ENCODE results near the gene BANK1.

Gene BANK1

GRCh38 chr4:101790521-101791181 is at the start of gene BANK1:
Gene BANK1, plus strand, starts transcription at chr4:101790730. Its CDS starts 151 bp downstream, at chr4:101790881.
- no peak for DNase-seq

- DNase-seq, result peak; percentile 33
Observed at GRCh38 chr4:101753721-101754120, 36.8 kb upstream of the BANK1 start.

GRCh38 chr4:101756181-101756580 is 34.3 kb upstream of the BANK1 start:
- DNase-seq, result no peak

- DNase-seq, result no peak
Observed at GRCh38 chr4:101761405-101761804, 29.1 kb upstream of the BANK1 start.

GRCh38 chr4:101762025-101762424 is 28.5 kb upstream of the BANK1 start:
- no peak for DNase-seq

- no peak for DNase-seq
Observed at GRCh38 chr4:101762534-101762933, 28.0 kb upstream of the BANK1 start.

- peak; percentile 92 for DNase-seq
Observed at GRCh38 chr4:101763576-101763975, 27.0 kb upstream of the BANK1 start.

- DNase-seq, result no peak
Observed at GRCh38 chr4:101774807-101775206, 15.7 kb upstream of the BANK1 start.

GRCh38 chr4:101777431-101777830 is 13.1 kb upstream of the BANK1 start:
- no peak for DNase-seq

DNA sequence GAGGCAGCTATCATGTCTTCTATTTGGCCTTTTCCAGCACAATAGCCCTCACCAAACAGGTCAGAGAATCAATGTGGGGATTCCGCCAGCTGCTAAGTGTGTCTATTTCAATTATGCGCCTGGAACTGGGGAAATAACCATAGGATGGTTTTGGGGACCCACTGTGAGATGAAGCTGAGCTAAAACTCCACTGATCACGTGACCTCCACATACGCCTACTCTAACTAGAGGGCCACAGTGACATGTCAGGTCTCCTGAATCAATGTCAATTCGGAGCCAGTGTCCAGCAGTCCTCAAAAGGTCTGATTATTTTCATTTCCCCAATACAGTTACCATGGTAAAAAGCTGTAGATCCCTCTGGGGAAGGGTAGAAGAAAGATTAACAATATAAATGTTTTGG is 10.2 kb upstream of the BANK1 start:
- DNase-seq, result no peak

DNA sequence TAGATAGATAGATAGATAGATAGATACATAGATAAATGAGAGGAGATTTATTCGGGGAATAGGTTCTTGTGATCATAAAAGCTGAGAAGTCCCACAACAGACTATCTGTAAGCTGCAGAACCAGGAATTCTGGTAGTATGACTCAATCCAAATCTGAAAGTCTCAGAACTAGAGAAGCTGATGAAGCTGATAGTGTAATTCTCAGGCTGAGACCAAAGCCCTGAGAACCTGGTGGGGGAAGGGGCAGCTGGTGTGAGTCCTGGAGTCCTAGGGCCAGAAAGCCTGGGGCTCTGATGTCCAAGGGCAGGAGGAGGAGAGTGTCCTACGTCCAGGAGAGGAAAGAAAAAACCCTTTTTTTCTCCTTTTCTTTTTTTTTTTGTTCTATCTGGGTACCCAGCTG is 8.0 kb upstream of the BANK1 start:
- DNase-seq, result no peak

DNA sequence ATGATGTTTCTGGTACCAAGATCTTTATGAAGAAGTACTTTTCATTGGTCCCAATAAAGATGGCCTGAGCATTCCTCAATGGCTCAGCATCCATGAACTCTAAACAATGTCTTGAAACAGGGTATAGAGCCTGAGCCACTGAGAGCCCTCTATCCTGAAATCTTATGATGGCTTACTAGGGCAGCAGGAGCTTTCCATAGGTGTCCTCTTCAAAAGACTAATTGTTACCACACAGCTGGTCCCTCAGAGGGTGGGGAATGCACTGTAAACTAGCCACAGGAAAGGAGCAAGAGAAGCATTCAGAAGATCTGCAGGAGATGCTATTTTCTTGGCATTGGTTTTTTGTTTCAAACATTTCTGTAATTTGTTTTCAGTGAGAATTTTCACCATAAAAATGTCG is 5.6 kb upstream of the BANK1 start:
- no peak for DNase-seq

GRCh38 chr4:101785486-101785885 is 5.0 kb upstream of the BANK1 start:
- no peak for DNase-seq

DNA sequence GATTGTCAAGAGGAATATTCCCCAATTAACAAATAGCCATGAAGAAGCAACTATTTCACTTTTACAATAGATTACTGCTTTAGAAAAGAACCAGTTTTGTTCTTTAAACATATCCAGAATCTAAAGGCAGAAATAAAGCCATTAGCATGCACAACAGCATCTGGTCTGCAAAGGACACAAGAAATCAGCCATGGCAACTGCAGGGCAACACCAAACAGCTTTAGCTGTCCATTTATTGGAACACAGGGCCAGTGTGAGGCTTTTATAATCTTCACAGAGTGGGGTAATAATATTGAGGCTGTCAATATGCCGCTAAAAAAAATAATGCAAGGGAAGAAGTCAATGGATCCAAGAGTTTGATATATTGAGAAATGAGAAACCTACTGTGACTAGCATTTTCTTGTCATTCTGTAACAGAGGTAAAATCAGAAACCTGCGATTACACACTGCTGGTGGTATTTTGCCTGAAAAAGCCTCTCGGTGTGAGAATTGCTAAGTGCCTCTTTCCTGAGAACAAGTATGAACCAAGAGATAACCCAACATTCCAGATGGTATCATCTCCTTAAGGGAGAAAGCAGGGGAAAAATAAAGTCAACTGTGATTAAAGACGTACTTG is 2.7 kb upstream of the BANK1 start:
- no peak for DNase-seq

GRCh38 chr4:101791182-101791558 is 640 bp downstream of the BANK1 start:
- DNase-seq, result no peak

GRCh38 chr4:101792056-101792590 is 1.6 kb downstream of the BANK1 start:
- no peak for DNase-seq

DNA sequence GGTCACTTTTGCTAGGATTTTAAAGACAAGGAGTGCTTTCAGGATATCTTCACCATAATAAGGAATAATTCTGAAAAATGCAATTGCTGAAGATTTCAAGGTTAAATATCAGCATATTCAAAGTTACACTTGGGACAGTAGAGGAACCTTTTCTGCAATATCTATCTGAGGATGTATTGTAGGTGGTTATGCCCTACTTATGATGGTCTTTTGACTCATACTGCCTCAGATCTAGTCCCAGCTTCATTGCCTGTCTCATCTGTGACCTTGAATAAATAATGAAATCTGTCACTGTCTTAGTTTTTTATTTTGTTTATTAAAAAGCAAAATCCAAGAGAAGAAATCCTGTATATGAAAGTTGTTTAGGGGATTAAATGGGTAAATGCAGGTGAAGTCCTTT is 2.9 kb downstream of the BANK1 start:
- no peak for DNase-seq

- no peak for DNase-seq
Observed at GRCh38 chr4:101794806-101795205, 4.3 kb downstream of the BANK1 start.

DNA sequence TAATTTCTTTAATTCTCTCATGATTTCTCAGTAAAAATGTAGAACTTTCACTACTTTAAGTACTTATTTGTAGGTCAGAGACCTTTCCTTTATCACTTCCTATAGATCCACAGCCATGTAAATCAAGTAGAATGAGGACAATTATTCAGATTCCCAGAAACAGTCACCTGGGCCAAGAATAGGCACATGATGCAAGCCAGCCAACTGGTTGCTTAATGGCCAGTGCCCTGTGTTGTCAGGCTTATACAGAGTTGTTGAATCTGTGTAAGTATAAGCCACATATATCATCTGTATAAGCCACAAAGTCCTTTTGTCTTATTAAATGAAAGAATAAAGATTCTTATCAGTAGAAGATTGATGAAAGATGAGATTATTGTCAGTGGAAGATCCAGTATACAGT is 5.2 kb downstream of the BANK1 start:
- DNase-seq, result no peak

DNA sequence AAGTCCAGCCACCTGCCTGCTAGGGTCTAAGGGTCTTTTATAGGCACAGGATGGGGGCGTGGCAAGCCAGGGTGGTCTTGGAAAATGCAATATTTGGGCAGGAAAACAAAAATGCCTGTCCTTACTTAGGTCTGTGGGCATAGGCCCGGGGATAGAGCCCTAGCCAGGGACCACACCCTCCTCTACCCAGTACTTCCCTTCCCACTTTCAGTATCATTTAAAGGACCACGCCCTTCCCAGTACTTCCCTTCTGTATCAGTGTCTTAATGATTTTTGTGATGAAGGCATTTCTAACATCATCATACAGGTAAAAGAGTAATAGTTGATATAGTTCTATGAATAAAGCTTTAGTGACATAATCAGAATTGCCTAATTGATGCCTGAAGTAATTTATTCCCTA is 11.4 kb downstream of the BANK1 start:
- DNase-seq, result no peak

GRCh38 chr4:101806914-101807313 is 16.4 kb downstream of the BANK1 start:
- DNase-seq, result peak; percentile 56

GRCh38 chr4:101807351-101807750 is 16.8 kb downstream of the BANK1 start:
- DNase-seq, result no peak

DNA sequence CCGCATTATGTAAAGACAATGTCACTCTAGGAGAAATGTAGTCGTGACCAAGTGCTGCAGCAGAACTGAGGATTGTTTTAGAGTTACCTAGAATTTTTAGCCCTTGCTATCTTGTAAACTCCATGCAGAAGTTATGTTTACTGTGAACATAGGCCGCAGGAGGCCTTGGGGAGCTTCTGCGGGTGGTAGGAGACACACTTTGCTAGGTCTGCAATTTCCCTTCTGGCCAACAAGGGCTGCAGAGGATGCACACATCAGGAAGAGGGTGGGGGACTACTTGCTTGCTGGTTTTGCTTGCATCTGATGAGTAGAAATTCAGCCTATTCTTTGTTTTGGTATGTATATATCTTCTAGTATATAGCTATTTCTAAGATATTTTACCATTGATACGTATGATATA is 23.1 kb downstream of the BANK1 start:
- no peak for DNase-seq

GRCh38 chr4:101818362-101818761 is 27.8 kb downstream of the BANK1 start:
- DNase-seq, result no peak

- DNase-seq, result no peak
Observed at GRCh38 chr4:101823864-101824263, 33.3 kb downstream of the BANK1 start.
